ENCODE results near the gene WFDC5.

DNA sequence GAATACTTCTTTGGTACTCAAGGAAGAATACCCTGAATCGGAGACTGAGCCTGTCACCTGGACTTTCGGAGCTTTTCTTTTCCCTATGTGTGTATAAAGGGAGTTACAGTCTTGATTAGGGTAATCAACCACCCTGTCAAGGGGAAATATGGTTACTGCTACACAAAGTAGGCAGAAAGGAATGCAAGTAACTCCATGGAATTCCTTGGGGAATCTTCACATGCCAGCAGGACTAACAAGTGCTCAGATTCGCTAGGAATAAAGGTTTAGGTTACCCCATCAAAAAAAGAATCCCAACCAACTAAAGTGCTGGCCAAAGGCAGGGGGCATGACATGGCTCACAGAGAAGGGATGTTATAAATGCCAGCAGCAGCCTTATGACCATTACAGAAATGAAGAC, 24.5 kb downstream of the WFDC5 start:
- TF ChIP-seq CTCF (IDR thresholded peaks at IDR 0.05) (no peak), POLR2A (IDR thresholded peaks at IDR 0.05) (no peak)

Data from lower leg skin (tissue), 3 donors.